Measurements from ENCODE around the gene ZBTB39.
A peak's percentile ranks its signal among the peaks of the same experiment; 100 is the strongest.

The ZBTB39 gene

GRCh38 chr12:57008178-57008577 is 1.8 kb upstream of the ZBTB39 start:
- TF ChIP-seq CTCF (IDR thresholded peaks at IDR 0.05; ENCODE audit: low read depth, low read length) (peak; percentile 82), POLR2A (IDR thresholded peaks at IDR 0.05; ENCODE audit: extremely low read depth, insufficient read length) (no peak)
- peak; percentile 84 for DNase-seq (ENCODE audit: low read depth)
- no peak overlapping the region for H3K4me3 ChIP-seq (ENCODE audit: low read depth, low read length)

GRCh38 chr12:57006809-57007475 is 596 bp upstream of the ZBTB39 start:
- H3K4me3 ChIP-seq (ENCODE audit: low read depth, low read length) = peak overlapping the region; percentile 37
- TF ChIP-seq CTCF (IDR thresholded peaks at IDR 0.05; ENCODE audit: low read depth, low read length) = no peak
- no peak for TF ChIP-seq MAX (IDR thresholded peaks at IDR 0.05; ENCODE audit: low read depth, low read length)
- TF ChIP-seq POLR2A (IDR thresholded peaks at IDR 0.05; ENCODE audit: extremely low read depth, insufficient read length) = no peak
- no peak for TF ChIP-seq MYC (IDR thresholded peaks at IDR 0.05; ENCODE audit: low read depth, low read length)
- no peak for DNase-seq (ENCODE audit: low read depth)

GRCh38 chr12:57004651-57005050 is 1.7 kb downstream of the ZBTB39 start:
- no peak for DNase-seq (ENCODE audit: low read depth)
- TF ChIP-seq MAX (IDR thresholded peaks at IDR 0.05; ENCODE audit: low read depth, low read length) (no peak), MYC (IDR thresholded peaks at IDR 0.05; ENCODE audit: low read depth, low read length) (no peak), CTCF (IDR thresholded peaks at IDR 0.05; ENCODE audit: low read depth, low read length) (no peak), POLR2A (IDR thresholded peaks at IDR 0.05; ENCODE audit: extremely low read depth, insufficient read length) (no peak)
- no peak overlapping the region for H3K4me3 ChIP-seq (ENCODE audit: low read depth, low read length)

GRCh38 chr12:57003395-57003794 is 3.0 kb downstream of the ZBTB39 start:
- no peak for DNase-seq (ENCODE audit: low read depth)
- H3K4me3 ChIP-seq (ENCODE audit: low read depth, low read length) = no peak overlapping the region
- TF ChIP-seq CTCF (IDR thresholded peaks at IDR 0.05; ENCODE audit: low read depth, low read length) = no peak
- TF ChIP-seq MAX (IDR thresholded peaks at IDR 0.05; ENCODE audit: low read depth, low read length) = no peak
- TF ChIP-seq POLR2A (IDR thresholded peaks at IDR 0.05; ENCODE audit: extremely low read depth, insufficient read length) = no peak
- TF ChIP-seq MYC (IDR thresholded peaks at IDR 0.05; ENCODE audit: low read depth, low read length) = no peak

- DNase-seq (ENCODE audit: low read depth) = peak; percentile 77
- no peak overlapping the region for H3K4me3 ChIP-seq (ENCODE audit: low read depth, low read length)
- TF ChIP-seq MYC (IDR thresholded peaks at IDR 0.05; ENCODE audit: low read depth, low read length) (no peak), CTCF (IDR thresholded peaks at IDR 0.05; ENCODE audit: low read depth, low read length) (peak; percentile 86), MAX (IDR thresholded peaks at IDR 0.05; ENCODE audit: low read depth, low read length) (no peak), POLR2A (IDR thresholded peaks at IDR 0.05; ENCODE audit: extremely low read depth, insufficient read length) (no peak)
Measured at GRCh38 chr12:57001448-57001906, 4.9 kb downstream of the ZBTB39 start.

GRCh38 chr12:57000393-57000792 is 6.0 kb downstream of the ZBTB39 start:
- H3K4me3 ChIP-seq (ENCODE audit: low read depth, low read length) = no peak overlapping the region
- DNase-seq (ENCODE audit: low read depth) = no peak
- TF ChIP-seq CTCF (IDR thresholded peaks at IDR 0.05; ENCODE audit: low read depth, low read length) (no peak), POLR2A (IDR thresholded peaks at IDR 0.05; ENCODE audit: extremely low read depth, insufficient read length) (no peak), MYC (IDR thresholded peaks at IDR 0.05; ENCODE audit: low read depth, low read length) (no peak), MAX (IDR thresholded peaks at IDR 0.05; ENCODE audit: low read depth, low read length) (no peak)

Data from NB4 (cell line).